HCT116 (cell line): Measurements from ENCODE around the gene XKR3. TPM values are rescaled to one million over a fixed set of nuclear protein-coding genes. Genes with fewer than 3 reads are reported as not detected.
A peak's percentile ranks its signal among the peaks of the same experiment; 100 is the strongest.
"Not testable (repeated sequence)": the region's sequence is repeated elsewhere in the genome, so short reads cannot be mapped to it uniquely, and the experiment has no call there.

ENCODE experiments used
- ATAC-seq: fragments of 200-7000 bp; cut with Tn5 transposase; 2 replicates; pipeline ENCODE4 v1.9.1; 2020; ENCODE audit warnings: mild to moderate bottlenecking, moderate library complexity
- Bru-seq: library from RNA; stranded (reverse); fragments of 400-500 nt; gene quantifications from one replicate; lab custom pipeline; 2021; lab: Mats Ljungman, UMichigan
- BruChase-seq, 2 experiments: library from RNA; stranded (reverse); fragments of 400-500 nt; gene quantifications; one replicate each; lab custom pipeline; 2021; lab: Mats Ljungman, UMichigan
- BruUV-seq: library from RNA; stranded (reverse); fragments of 400-500 nt; replicated peaks from 2 replicates; lab custom pipeline; 2021; lab: Mats Ljungman, UMichigan
- CTCF ChIA-PET: fragments of 300-600 bp; sonication (Branson Sonifier 250); formaldehyde crosslinking; loops from one replicate; lab custom pipeline; 2021; ENCODE audit warnings: antibody characterized with exemption; lab: Charles Lee
- POLR2A ChIA-PET: fragments of 300-600, 350-600 bp; sonication (Branson Sonifier 250); formaldehyde crosslinking; loops from one replicate; lab custom pipeline; 2021; ENCODE audit warnings: antibody characterized with exemption; lab: Charles Lee
- RAD21 ChIA-PET, 2 experiments: fragments of 300-600 bp; sonication (Branson Sonifier 250); formaldehyde crosslinking; loops; one replicate each; lab custom pipeline; 2023; ENCODE audit warnings: low total read pairs in 2 of 2; ENCODE audit not compliant: uncharacterized antibody in 2 of 2, unreplicated experiment in 2 of 2, low non-redundant PET in 1 of 2; lab: Charles Lee
- DNase-seq: peaks from one replicate; pipeline ENCODE4 v3.0.0-alpha.2; 2010; ENCODE audit warnings: low read depth, low spot score
- H2AFZ ChIP-seq: fragments of 200-600 bp; shearing (Covaris generic), sonication (generic); 2 replicates; pipeline ENCODE4 v1.6.1; 2017; ENCODE audit warnings: low read depth, mixed run types, mixed read lengths, antibody characterized with exemption, low read length; ENCODE audit not compliant: poor library complexity, severe bottlenecking
- H3K27ac ChIP-seq: 2 replicates; pipeline ENCODE4 v1.5.1; 2012; ENCODE audit warnings: low read depth, low read length
- H3K27me3 ChIP-seq: fragments of 200-600 bp; sonication (generic); 2 replicates; pipeline ENCODE4 v1.6.1; 2016; ENCODE audit warnings: mixed run types, low read length, mixed read lengths; ENCODE audit not compliant: insufficient read depth
- H3K36me3 ChIP-seq, 2 experiments: fragments of 200-500 bp in 1 of 2; fragments of 200-600 bp in 1 of 2; sonication (Bioruptor generic) in 1 of 2; sonication (generic) in 1 of 2; 2 replicates each; pipeline versions ENCODE4 v1.5.1 to v1.6.1; 2014 to 2016; ENCODE audit warnings: low read length in 2 of 2, inconsistent platforms in 1 of 2, mixed read lengths in 1 of 2, mixed run types in 1 of 2; ENCODE audit not compliant: insufficient read depth in 2 of 2, control insufficient read depth in 1 of 2
- H3K4me1 ChIP-seq, 2 experiments: fragments of 200-600 bp in 1 of 2; sonication (generic) in 1 of 2; 2 replicates each; pipeline versions ENCODE4 v1.5.1 to v1.6.1; 2012 to 2017; ENCODE audit warnings: low read length in 2 of 2, inconsistent platforms in 1 of 2, mild to moderate bottlenecking in 1 of 2, mixed read lengths in 1 of 2, mixed run types in 1 of 2, moderate library complexity in 1 of 2; ENCODE audit not compliant: insufficient read depth in 2 of 2, control insufficient read depth in 1 of 2
- H3K4me2 ChIP-seq: fragments of 200-600 bp; sonication (generic); 2 replicates; pipeline ENCODE4 v1.6.1; 2017; ENCODE audit warnings: mixed run types, low read length, mixed read lengths
- H3K4me3 ChIP-seq, 2 experiments: fragments of 200-600 bp in 1 of 2; sonication (generic) in 1 of 2; replicated peaks in 1 of 2; 2 replicates each; pipeline ENCODE4 v1.5.1; 2011 to 2016; ENCODE audit warnings: low read length in 2 of 2, control low read depth in 1 of 2, low read depth in 1 of 2, mild to moderate bottlenecking in 1 of 2, mixed read lengths in 1 of 2, mixed run types in 1 of 2
- H3K79me2 ChIP-seq: fragments of 200-600 bp; sonication (generic); 2 replicates; pipeline ENCODE4 v1.6.1; 2017; ENCODE audit warnings: mild to moderate bottlenecking, mixed run types, low read length, moderate library complexity, mixed read lengths; ENCODE audit not compliant: insufficient read depth
- H3K9ac ChIP-seq: fragments of 200-600 bp; sonication (generic); 2 replicates; pipeline ENCODE4 v1.6.1; 2016; ENCODE audit warnings: low read length, mixed read lengths
- H3K9me2 ChIP-seq: fragments of 200-600 bp; sonication (generic), shearing (Covaris generic); 2 replicates; pipeline ENCODE4 v1.6.1; 2017; ENCODE audit warnings: mixed run types, mild to moderate bottlenecking, moderate library complexity; ENCODE audit not compliant: insufficient read depth
- H3K9me3 ChIP-seq, 2 experiments: fragments of 200-500 bp in 1 of 2; fragments of 200-600 bp in 1 of 2; sonication (Bioruptor generic) in 1 of 2; sonication (generic) in 1 of 2; 2 replicates each; pipeline ENCODE4 v1.6.1; 2014 to 2017; ENCODE audit warnings: low read length in 2 of 2, mixed read lengths in 2 of 2, inconsistent platforms in 1 of 2, low read depth in 1 of 2, mild to moderate bottlenecking in 1 of 2, mixed run types in 1 of 2, moderate library complexity in 1 of 2; ENCODE audit not compliant: control insufficient read depth in 1 of 2, insufficient read depth in 1 of 2
- H4K20me1 ChIP-seq: fragments of 200-600 bp; sonication (generic), shearing (Covaris generic); 2 replicates; pipeline ENCODE4 v1.6.1; 2017; ENCODE audit warnings: mixed run types, mild to moderate bottlenecking, moderate library complexity; ENCODE audit not compliant: insufficient read depth
- JUND ChIP-seq: IDR thresholded peaks from 2 replicates; pipeline ENCODE4 v1.6.1; 2012
- MAX ChIP-seq: IDR thresholded peaks from 2 replicates; pipeline ENCODE4 v1.6.1; 2012
- POLR2A ChIP-seq: IDR thresholded peaks from 2 replicates; pipeline ENCODE4 v1.7.0; 2011; ENCODE audit warnings: borderline replicate concordance; ENCODE audit not compliant: insufficient read depth, insufficient read length; ENCODE audit errors: extremely low read depth
- SIN3A ChIP-seq: IDR thresholded peaks from 2 replicates; pipeline ENCODE4 v1.6.1; 2012; ENCODE audit warnings: low read depth
- SRF ChIP-seq: IDR thresholded peaks from 2 replicates; pipeline ENCODE4 v1.6.1; 2012; ENCODE audit warnings: low read depth
- intact Hi-C: fragments of 100-400 bp; cut with micrococcal nuclease; formaldehyde crosslinking; loops from 2 replicates; pipeline ENCODE4 v1.10.0; 2022
- long read RNA-seq: library from polyadenylated mRNA; unstranded; transcript quantifications from one replicate; pipeline ENCODE4 v2.0.0, GENCODE V29; 2021; ENCODE audit not compliant: unreplicated experiment
- polyA plus RNA-seq: library from polyadenylated mRNA; unstranded; fragments of >200 nt; gene quantifications from 2 replicates; pipeline ENCODE4 v1.2.1, GENCODE V29; 2012; ENCODE audit warnings: missing spikeins
- total RNA-seq: library from RNA; stranded (reverse); gene quantifications from one replicate; pipeline ENCODE4 v1.2.1, GENCODE V29; 2021; ENCODE audit not compliant: unreplicated experiment
- TF ChIP-seq, protein P1 (sequence below): IDR thresholded peaks from 2 replicates; pipeline ENCODE4 v1.6.1; 2011; ENCODE audit warnings: mild to moderate bottlenecking, low read length, moderate library complexity; ENCODE audit not compliant: insufficient replicate concordance; ENCODE audit errors: extremely low read depth
- TF ChIP-seq, protein P2 (sequence below): IDR thresholded peaks from 2 replicates; pipeline ENCODE4 v1.6.1; 2012

XKR3 gene
- total RNA-seq (not detected), Bru-seq, nascent RNA (percentile 13 among the genes with signal in this experiment), BruChase-seq, experiment 1, labeled RNA remaining after a 6-hour chase (percentile 13 among the genes with signal in this experiment), BruChase-seq, experiment 2, labeled RNA remaining after a 2-hour chase (percentile 14 among the genes with signal in this experiment)
- polyA plus RNA-seq, result 0.03 TPM in 1 of 2 replicates, not detected in the other
- long read RNA-seq, result 0 reads

DNA sequence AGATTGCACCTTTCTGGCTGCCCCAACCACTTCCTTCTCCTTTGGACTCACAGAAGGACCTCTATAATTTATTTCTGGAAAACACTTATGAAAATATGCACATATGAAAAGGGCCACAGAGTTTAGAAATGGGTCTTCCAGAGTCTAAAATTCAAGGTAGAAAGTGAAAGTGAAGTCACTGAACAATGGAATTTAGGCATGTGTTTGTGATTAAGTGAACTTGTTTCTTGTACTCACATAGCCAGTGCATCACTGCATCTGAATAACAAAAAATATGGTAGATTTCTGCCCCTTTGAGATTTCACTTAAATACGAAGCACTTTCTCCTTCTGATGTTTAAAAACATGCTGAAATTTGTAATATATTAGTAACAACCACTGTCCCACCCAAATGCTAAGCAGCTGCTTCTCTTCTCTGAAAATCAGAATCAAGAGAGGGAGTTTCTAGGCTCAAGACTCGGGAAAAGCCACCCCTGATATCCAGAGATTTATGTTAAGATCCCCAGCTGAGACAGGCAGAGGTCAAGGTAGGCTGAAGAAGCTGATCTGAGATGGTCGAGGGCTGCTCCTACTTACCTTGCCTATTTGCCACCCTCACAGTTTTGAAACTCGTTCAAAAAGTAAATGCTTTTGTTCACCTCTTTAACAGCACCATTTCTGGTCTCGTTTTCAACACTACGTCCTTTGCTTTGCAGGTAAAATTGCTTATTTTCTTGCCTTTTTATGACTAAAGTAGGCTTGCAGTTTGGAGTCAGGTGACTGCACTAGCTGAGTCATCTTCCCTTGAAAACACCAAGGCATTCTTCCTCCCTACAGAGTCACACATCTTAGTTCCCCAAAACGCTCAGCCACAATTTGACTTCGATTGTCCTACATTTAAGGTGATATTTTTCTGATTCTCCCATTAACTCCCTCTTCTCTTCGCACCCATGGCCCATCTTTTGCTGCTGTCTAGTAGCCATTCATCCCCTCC lies at the start of gene XKR3:
TSS of gene XKR3 (minus strand) at position 696 of the 972 bp plus-strand sequence. CDS start 17,338 bp downstream, outside the sequence.
- Histone ChIP-seq H3K27ac (no peak within 1 kb of the TSS), H3K4me3 (peak within 1 kb of the TSS in 1 of 2 experiments; percentile 12; a peak in 1 of 4 replicates), H3K4me1 (peaks cover 7 to 8% of the 10 kb centered on the region in 2 experiments; a peak in 3 of 4 replicates), H4K20me1 (no peaks in the 10 kb centered on the region), H3K9me2 (no peaks in the 10 kb centered on the region), H3K79me2 (no peaks in the 10 kb centered on the region), H3K9ac (no peak within 1 kb of the TSS), H2AFZ (peak within 1 kb of the TSS; percentile 81), H3K36me3 (no peaks in the 10 kb centered on the region), H3K27me3 (no peaks in the 10 kb centered on the region), H3K9me3 (no peaks in the 10 kb centered on the region), H3K4me2 (peak within 1 kb of the TSS; percentile 34)
- DNase-seq (no peak), ATAC-seq (no peak)
- RAD21 ChIA-PET, result no interaction called here
- no peak for TF ChIP-seq MAX
- TF ChIP-seq SRF, result no peak
- no peak for TF ChIP-seq JUND
- TF ChIP-seq, protein P1, sequence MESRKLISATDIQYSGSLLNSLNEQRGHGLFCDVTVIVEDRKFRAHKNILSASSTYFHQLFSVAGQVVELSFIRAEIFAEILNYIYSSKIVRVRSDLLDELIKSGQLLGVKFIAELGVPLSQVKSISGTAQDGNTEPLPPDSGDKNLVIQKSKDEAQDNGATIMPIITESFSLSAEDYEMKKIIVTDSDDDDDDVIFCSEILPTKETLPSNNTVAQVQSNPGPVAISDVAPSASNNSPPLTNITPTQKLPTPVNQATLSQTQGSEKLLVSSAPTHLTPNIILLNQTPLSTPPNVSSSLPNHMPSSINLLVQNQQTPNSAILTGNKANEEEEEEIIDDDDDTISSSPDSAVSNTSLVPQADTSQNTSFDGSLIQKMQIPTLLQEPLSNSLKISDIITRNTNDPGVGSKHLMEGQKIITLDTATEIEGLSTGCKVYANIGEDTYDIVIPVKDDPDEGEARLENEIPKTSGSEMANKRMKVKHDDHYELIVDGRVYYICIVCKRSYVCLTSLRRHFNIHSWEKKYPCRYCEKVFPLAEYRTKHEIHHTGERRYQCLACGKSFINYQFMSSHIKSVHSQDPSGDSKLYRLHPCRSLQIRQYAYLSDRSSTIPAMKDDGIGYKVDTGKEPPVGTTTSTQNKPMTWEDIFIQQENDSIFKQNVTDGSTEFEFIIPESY, result no peak
- TF ChIP-seq SIN3A, result no peak
- TF ChIP-seq POLR2A, result no peak
- TF ChIP-seq, protein P2, sequence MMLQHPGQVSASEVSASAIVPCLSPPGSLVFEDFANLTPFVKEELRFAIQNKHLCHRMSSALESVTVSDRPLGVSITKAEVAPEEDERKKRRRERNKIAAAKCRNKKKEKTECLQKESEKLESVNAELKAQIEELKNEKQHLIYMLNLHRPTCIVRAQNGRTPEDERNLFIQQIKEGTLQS, result no peak
- intact Hi-C loops, result no loop called here
- CTCF ChIA-PET, result no interaction called here
- BruUV-seq, result no TSS peak
- POLR2A ChIA-PET, result no interaction called here

DNA sequence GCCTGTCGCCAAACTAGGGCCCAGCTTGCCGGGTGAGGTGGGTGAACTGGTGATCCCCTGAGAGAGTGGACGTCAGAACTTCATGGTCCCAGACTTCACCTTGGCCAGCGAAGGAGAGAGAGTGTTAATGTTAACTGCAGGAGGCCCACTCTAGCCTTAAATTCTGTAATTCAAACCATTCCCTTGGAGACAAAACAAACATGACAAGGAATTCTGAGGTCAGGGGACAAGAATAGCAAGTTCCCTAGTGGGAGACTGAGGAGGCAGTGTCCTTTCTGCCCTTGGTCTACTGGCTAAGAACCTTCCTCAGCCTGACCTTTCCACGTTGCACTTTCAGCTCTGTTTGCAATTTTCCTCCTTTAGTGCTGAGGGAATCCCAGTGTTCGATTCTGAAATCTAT lies 44.4 kb upstream of the XKR3 start:
- H3K36me3 ChIP-seq, RAD21 ChIA-PET, BruUV-seq, H3K27ac ChIP-seq, H3K9ac ChIP-seq, intact Hi-C loops, H3K9me3 ChIP-seq, H3K4me3 ChIP-seq, H4K20me1 ChIP-seq, POLR2A ChIA-PET, ATAC-seq, CTCF ChIA-PET, H3K79me2 ChIP-seq, H2AFZ ChIP-seq, H3K27me3 ChIP-seq, H3K9me2 ChIP-seq, DNase-seq: not testable (repeated sequence)
- Histone ChIP-seq H3K4me2 (peak overlapping the region; percentile 27; the same call in 1 of the 2 replicates), H3K4me1 (peaks cover 4 to 11% of the 10 kb centered on the region in 2 experiments; a peak in 3 of 4 replicates)
